Esophagus muscularis mucosa (tissue), 4 donors: Measurements from ENCODE around the gene VPS35.

ENCODE experiments used
- EP300 ChIP-seq: sonication (generic); formaldehyde crosslinking; IDR thresholded peaks from one replicate; pipeline ENCODE4 v1.6.1; 2017; ENCODE audit warnings: antibody characterized with exemption
- POLR2A ChIP-seq: fragments of 450-650 bp; IDR thresholded peaks from one replicate; pipeline ENCODE4 v1.6.1; 2017; ENCODE audit warnings: antibody characterized with exemption, moderate library complexity, mild to moderate bottlenecking, low read depth
- POLR2AphosphoS5 ChIP-seq, 2 donors: sonication (generic); formaldehyde crosslinking; IDR thresholded peaks; one replicate each; pipeline ENCODE4 v1.6.1; 2017; ENCODE audit warnings: antibody characterized with exemption in 2 of 2
- TF ChIP-seq, protein P1 (sequence below), 3 experiments: fragments of 200-600 bp in 2 of 3; fragments of 450-650 bp in 1 of 3; sonication (generic) in 2 of 3; IDR thresholded peaks; one replicate each; pipeline ENCODE4 v1.5.1; 2017 to 2019; ENCODE audit warnings: antibody characterized with exemption in 3 of 3, mild to moderate bottlenecking in 2 of 3, moderate library complexity in 1 of 3

GRCh38 chr16:46638947-46639925, 49.7 kb downstream of the VPS35 start:
- TF ChIP-seq, protein P1, sequence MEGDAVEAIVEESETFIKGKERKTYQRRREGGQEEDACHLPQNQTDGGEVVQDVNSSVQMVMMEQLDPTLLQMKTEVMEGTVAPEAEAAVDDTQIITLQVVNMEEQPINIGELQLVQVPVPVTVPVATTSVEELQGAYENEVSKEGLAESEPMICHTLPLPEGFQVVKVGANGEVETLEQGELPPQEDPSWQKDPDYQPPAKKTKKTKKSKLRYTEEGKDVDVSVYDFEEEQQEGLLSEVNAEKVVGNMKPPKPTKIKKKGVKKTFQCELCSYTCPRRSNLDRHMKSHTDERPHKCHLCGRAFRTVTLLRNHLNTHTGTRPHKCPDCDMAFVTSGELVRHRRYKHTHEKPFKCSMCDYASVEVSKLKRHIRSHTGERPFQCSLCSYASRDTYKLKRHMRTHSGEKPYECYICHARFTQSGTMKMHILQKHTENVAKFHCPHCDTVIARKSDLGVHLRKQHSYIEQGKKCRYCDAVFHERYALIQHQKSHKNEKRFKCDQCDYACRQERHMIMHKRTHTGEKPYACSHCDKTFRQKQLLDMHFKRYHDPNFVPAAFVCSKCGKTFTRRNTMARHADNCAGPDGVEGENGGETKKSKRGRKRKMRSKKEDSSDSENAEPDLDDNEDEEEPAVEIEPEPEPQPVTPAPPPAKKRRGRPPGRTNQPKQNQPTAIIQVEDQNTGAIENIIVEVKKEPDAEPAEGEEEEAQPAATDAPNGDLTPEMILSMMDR (IDR thresholded peaks at IDR 0.05), result no peak
- TF ChIP-seq EP300, result no peak
- no peak for TF ChIP-seq POLR2A
- no peak for TF ChIP-seq POLR2AphosphoS5 (IDR thresholded peaks at IDR 0.05)
